GM12878 (cell line): ENCODE data around the gene CCDC134. TPM values are rescaled to one million over a fixed set of nuclear protein-coding genes. Genes with fewer than 3 reads are reported as not detected.

ENCODE experiments used
- ATAC-seq: fragments of 200-7000 bp; cut with Tn5 transposase; 3 replicates; pipeline ENCODE4 v1.9.1; 2020; ENCODE audit warnings: mild to moderate bottlenecking, moderate library complexity
- BruUV-seq: library from RNA; stranded (reverse); fragments of 400-500 nt; replicated peaks from 2 replicates; lab custom pipeline; 2021; lab: Mats Ljungman, UMichigan
- CTCF ChIA-PET: fragments of 300-600 bp; sonication (Branson Sonifier 250); formaldehyde crosslinking; extraction: SDS; loops from one replicate; lab custom pipeline; 2021; ENCODE audit warnings: inconsistent platforms; lab: Yijun Ruan, JAX
- POLR2A ChIA-PET: fragments of 350-600 bp; formaldehyde crosslinking; extraction: SDS; loops from one replicate; lab custom pipeline; 2021; ENCODE audit warnings: inconsistent platforms; lab: Charles Lee
- RAD21 ChIA-PET: fragments of 300-600 bp; sonication (Branson Sonifier 250); formaldehyde crosslinking; loops from one replicate; lab custom pipeline; 2023; ENCODE audit warnings: antibody characterized with exemption; ENCODE audit not compliant: unreplicated experiment; lab: Charles Lee
- SMC1A ChIA-PET: fragments of 300-600 bp; sonication (Branson Sonifier 250); formaldehyde crosslinking; loops from one replicate; lab custom pipeline; 2023; ENCODE audit not compliant: unreplicated experiment, uncharacterized antibody; lab: Charles Lee
- DNase-seq: peaks from one replicate; pipeline ENCODE4 v3.0.0-alpha.2; 2011; ENCODE audit warnings: low read depth, low spot score
- FAIRE-seq: peaks from 3 replicates; lab custom pipeline; 2011; peaks lifted over from hg19 to GRCh38; lab: Jason Lieb, UNC
- H2AFZ ChIP-seq: 2 replicates; pipeline ENCODE4 v1.6.0; 2011; ENCODE audit warnings: low read depth, low read length, control low read depth; ENCODE audit not compliant: control insufficient read depth
- H3K27ac ChIP-seq: 2 replicates; pipeline ENCODE4 v1.5.1; 2011; ENCODE audit warnings: control low read depth; ENCODE audit not compliant: control insufficient read depth, insufficient read depth
- H3K27me3 ChIP-seq, 2 experiments: replicated peaks in 1 of 2; 2 replicates each; pipeline versions ENCODE4 v1.6.0 to v1.6.1; 2011; ENCODE audit warnings: low read length in 1 of 2; ENCODE audit not compliant: control insufficient read depth in 2 of 2, insufficient read depth in 2 of 2
- H3K36me3 ChIP-seq, 2 experiments: 2 replicates each; pipeline ENCODE4 v1.5.1; 2011; ENCODE audit warnings: low read length in 1 of 2; ENCODE audit not compliant: control insufficient read depth in 2 of 2, insufficient read depth in 2 of 2
- H3K4me1 ChIP-seq: 2 replicates; pipeline ENCODE4 v1.6.1; 2011; ENCODE audit warnings: mild to moderate bottlenecking, low read length, moderate library complexity, mixed read lengths; ENCODE audit not compliant: control insufficient read depth, insufficient read depth
- H3K4me2 ChIP-seq: 2 replicates; pipeline ENCODE4 v1.6.0; 2011; ENCODE audit warnings: control low read depth; ENCODE audit not compliant: control insufficient read depth, insufficient read depth
- H3K4me3 ChIP-seq: fragments of 200-600 bp; sonication (generic); 2 replicates; pipeline ENCODE4 v1.5.1; 2016
- H3K79me2 ChIP-seq: 2 replicates; pipeline ENCODE4 v1.6.0; 2011; ENCODE audit warnings: low read length; ENCODE audit not compliant: control insufficient read depth, insufficient read depth
- H3K9ac ChIP-seq: 2 replicates; pipeline ENCODE4 v1.8.0; 2011; ENCODE audit warnings: low read length, control low read depth, mixed read lengths; ENCODE audit not compliant: control insufficient read depth, insufficient read depth
- H3K9me3 ChIP-seq: replicated peaks from 3 replicates; pipeline ENCODE4 v1.5.1; 2011; ENCODE audit warnings: mild to moderate bottlenecking, low read length; ENCODE audit not compliant: control insufficient read depth, insufficient read depth
- H4K20me1 ChIP-seq: 2 replicates; pipeline ENCODE4 v1.6.0; 2011; ENCODE audit not compliant: control insufficient read depth, insufficient read depth
- CBX3 ChIP-seq: fragments of 200-600 bp; sonication (generic); IDR thresholded peaks from 2 replicates; pipeline ENCODE4 v1.6.1; 2016; ENCODE audit warnings: low read depth, borderline replicate concordance
- CUX1 ChIP-seq: IDR thresholded peaks from 2 replicates; pipeline ENCODE4 v1.6.1; 2012; ENCODE audit warnings: improper control_type of control experiment, low read depth, low read length; ENCODE audit not compliant: insufficient replicate concordance
- FOS ChIP-seq: IDR thresholded peaks from 3 replicates; pipeline ENCODE4 v1.6.1; 2011; ENCODE audit warnings: borderline replicate concordance; ENCODE audit not compliant: insufficient read length; ENCODE audit errors: extremely low read depth
- IRF3 ChIP-seq: fragments of 450-650 bp; IDR thresholded peaks from 2 replicates; pipeline ENCODE4 v1.6.1; 2014; ENCODE audit warnings: mild to moderate bottlenecking
- MXI1 ChIP-seq: fragments of 150-350 bp; IDR thresholded peaks from 2 replicates; pipeline ENCODE4 v1.6.1; 2011; ENCODE audit warnings: low read depth, mild to moderate bottlenecking, inconsistent platforms, low read length, improper control_type of control experiment
- TCF7 ChIP-seq: IDR thresholded peaks from 2 replicates; pipeline ENCODE4 v1.6.1; 2014; ENCODE audit warnings: antibody characterized with exemption, borderline replicate concordance
- USF2 ChIP-seq: IDR thresholded peaks from 2 replicates; pipeline ENCODE4 v1.6.1; 2011; ENCODE audit warnings: low read depth, low read length, improper control_type of control experiment, borderline replicate concordance
- ZBTB40 ChIP-seq: fragments of 450-650 bp; IDR thresholded peaks from 2 replicates; pipeline ENCODE4 v1.6.1; 2016; ENCODE audit warnings: mild to moderate bottlenecking, moderate library complexity, borderline replicate concordance
- WGBS: methylation state at CpG from one replicate; pipeline ENCODE4 v1.1.6; 2016; ENCODE audit warnings: low lambda C conversion rate; ENCODE audit not compliant: insufficient replicate concordance, insufficient coverage; ENCODE audit errors: missing lambda C conversion rate; 5-methylcytosine and 5-hydroxymethylcytosine counted together
- in situ Hi-C: fragments of 300-500 bp; cut with MboI; formaldehyde crosslinking; loops from 9 replicates; pipeline ENCODE4 v1.14.3; 2018; ENCODE audit warnings: mixed read lengths
- intact Hi-C: fragments of 100-400 bp; cut with micrococcal nuclease; formaldehyde crosslinking; loops from one replicate; pipeline ENCODE4 v1.14.2; 2022; ENCODE audit not compliant: unreplicated experiment
- polyA plus RNA-seq, 11 experiments: library from polyadenylated mRNA; depleted of rRNA in 4 of 11; unstranded in 6 of 11; stranded (reverse) in 5 of 11; fragments of >200 nt; fragmentation: Nextera tagmentation in 4 of 11; fragmentation: Illumina TruSeq in 1 of 11; extraction: Ambion mirVana in 4 of 11; extraction: Trizol in 1 of 11; gene quantifications; 1 replicate in 1 of 11; 2 replicates in 10 of 11; pipeline versions ENCODE4 v1.2.1 to v1.2.3, GENCODE V29; 2011 to 2016; ENCODE audit warnings: inconsistent platforms in 2 of 11, missing spikeins in 2 of 11, low read depth in 1 of 11
- total RNA-seq, 4 experiments: library from RNA; depleted of rRNA in 3 of 4; stranded (reverse); fragments of >200 nt in 3 of 4; fragmentation: Illumina TruSeq in 1 of 4; extraction: Trizol in 1 of 4; gene quantifications; 2 replicates each; pipeline versions ENCODE4 v1.2.1 to v1.2.3, GENCODE V29; 2013 to 2021

CCDC134 gene
- total and polyA plus RNA-seq, 10 of the 15 experiments (the other 5 are each of a cell fraction or from before 2014, with no cell fraction given), result 0.35 to 19.3 (median 11.8) TPM

GRCh38 chr22:41779929-41780505 is 20.5 kb upstream of the CCDC134 start:
- Histone ChIP-seq H3K9me3 (no peaks in the 10 kb centered on the region), H2AFZ (no peak overlapping the region), H3K36me3 (peaks cover 0 to 2% of the 10 kb centered on the region in 2 experiments; a peak in 2 of 4 replicates), H3K4me3 (no peak overlapping the region), H3K4me1 (peaks cover 11% of the 10 kb centered on the region), H3K27me3 (no peaks in the 10 kb centered on the region), H3K4me2 (no peak overlapping the region), H3K27ac (no peak overlapping the region), H3K79me2 (peaks cover 18% of the 10 kb centered on the region), H3K9ac (no peak overlapping the region; the same call in 1 of the 2 replicates), H4K20me1 (no peaks in the 10 kb centered on the region)
- intact Hi-C loops (no loop called here), in situ Hi-C loops (no loop called here)
- ChIA-PET SMC1A (interaction anchor here (0.6 to 5.4 kb wide), 10 partner anchors 13 to 160 kb away, joined by 3 to 57 read pairs (median 11); partner anchors contain the start of genes CCDC134 and MEI1), CTCF (interaction anchor here (0.9 to 4.8 kb wide), 15 partner anchors 8 to 161 kb away, joined by 3 to 47 read pairs (median 6); partner anchors contain the start of genes CCDC134 and MEI1), RAD21 (interaction anchor here (0.5 to 4.4 kb wide), 11 partner anchors 17 to 573 kb away, joined by 3 to 56 read pairs (median 4); partner anchors contain the start of genes CCDC134, CENPM and MEI1), POLR2A (interaction anchor here (0.6 to 10.4 kb wide), 16 partner anchors 17 to 835 kb away, joined by 3 to 172 read pairs (median 5); partner anchors contain the start of genes CCDC134, DESI1, SNU13 and XRCC6)
- no TSS peak for BruUV-seq
- 64% methylated on average over 3 of the region's 3 CpGs for WGBS
- ATAC-seq (no peak), DNase-seq (no peak), FAIRE-seq (no peak)
- TF ChIP-seq ZBTB40 (no peak), MXI1 (no peak), CBX3 (no peak), IRF3 (no peak), CUX1 (no peak), USF2 (no peak), FOS (no peak), TCF7 (no peak)
